Kidney (tissue), 14 donors: ENCODE measurements around the gene CPED1. TPM values are rescaled to one million over a fixed set of nuclear protein-coding genes. Genes with fewer than 3 reads are reported as not detected.

ENCODE experiments used
- DNase-seq, 5 donors: peaks; one replicate each; pipeline ENCODE4 v3.0.0-alpha.2; 2013 to 2020
- FAIRE-seq: peaks from 2 replicates; lab custom pipeline; 2012; peaks lifted over from hg19 to GRCh38; lab: Jason Lieb, UNC
- H3K27ac ChIP-seq, 2 donors: one replicate each; pipeline ENCODE4 v1.7.0; 2013; ENCODE audit warnings: low read depth in 2 of 2, low read length in 2 of 2, inconsistent platforms in 1 of 2
- H3K27me3 ChIP-seq: one replicate; pipeline ENCODE4 v1.7.1; 2013; ENCODE audit warnings: low read length, inconsistent platforms; ENCODE audit not compliant: control insufficient read depth, insufficient read depth
- H3K36me3 ChIP-seq, 3 donors: one replicate each; pipeline versions ENCODE4 v1.7.0 to v1.7.1; 2013; ENCODE audit warnings: low read length in 3 of 3, control low read depth in 1 of 3, inconsistent platforms in 1 of 3; ENCODE audit not compliant: insufficient read depth in 3 of 3, control insufficient read depth in 2 of 3
- H3K4me1 ChIP-seq, 3 donors: one replicate each; pipeline versions ENCODE4 v1.7.0 to v1.7.1; 2013; ENCODE audit warnings: low read length in 3 of 3, inconsistent platforms in 1 of 3, low read depth in 1 of 3; ENCODE audit not compliant: control insufficient read depth in 2 of 3, insufficient read depth in 2 of 3
- H3K4me3 ChIP-seq, 3 donors: one replicate each; pipeline versions ENCODE4 v1.7.0 to v1.8.1; 2013; ENCODE audit warnings: low read length in 3 of 3, control low read depth in 1 of 3, inconsistent platforms in 1 of 3
- H3K9ac ChIP-seq, 3 donors: one replicate each; pipeline versions ENCODE4 v1.7.0 to v1.7.1; 2013; ENCODE audit warnings: low read length in 3 of 3, control low read depth in 1 of 3, inconsistent platforms in 1 of 3
- H3K9me3 ChIP-seq, 3 donors: one replicate each; pipeline versions ENCODE4 v1.7.0 to v1.7.1; 2013; ENCODE audit warnings: low read length in 3 of 3, control low read depth in 1 of 3, inconsistent platforms in 1 of 3; ENCODE audit not compliant: control insufficient read depth in 2 of 3, insufficient read depth in 1 of 3
- intact Hi-C: fragments of 100-400 bp; cut with DNase I; formaldehyde crosslinking; loops from one replicate; pipeline ENCODE4 v1.11.1; 2022
- polyA plus RNA-seq: library from polyadenylated mRNA; stranded (reverse); fragments of 350-450 nt; fragmentation: Illumina TruSeq; extraction: RNeasy Lipid Tissue Mini Kit (QIAGEN cat#74804); gene quantifications from one replicate; pipeline ENCODE4 v1.2.3, GENCODE V29; 2014; ENCODE audit warnings: low read depth, low replicate concordance; ENCODE audit not compliant: insufficient read depth
- total RNA-seq: library from RNA; stranded (reverse); fragmentation: NEBNext Ultra II Directional; extraction: Animal tissue kit (Norgen Biotek cat#: 25700); gene quantifications from one replicate; pipeline ENCODE4 v1.2.1, GENCODE V29; 2021
- TF ChIP-seq, protein P1 (sequence below): IDR thresholded peaks from 3 replicates; pipeline ENCODE4 v1.5.1; 2012; ENCODE audit warnings: mild to moderate bottlenecking, moderate library complexity, borderline replicate concordance; ENCODE audit not compliant: insufficient read depth; ENCODE audit errors: extremely low read depth
- donor health status: control.
- donor health status: control.
- donor health status: control.
- donor health status: control.
- donor health status: control.
- donor health status: DM: yes; HTN: yes; CAD: no.
- donor health status: Normal renal cell carcinoma (clear cell type).

The CPED1 gene
- total and polyA plus RNA-seq, 2 donors from 2014 or later = 2.9 to 16.9 TPM

DNA sequence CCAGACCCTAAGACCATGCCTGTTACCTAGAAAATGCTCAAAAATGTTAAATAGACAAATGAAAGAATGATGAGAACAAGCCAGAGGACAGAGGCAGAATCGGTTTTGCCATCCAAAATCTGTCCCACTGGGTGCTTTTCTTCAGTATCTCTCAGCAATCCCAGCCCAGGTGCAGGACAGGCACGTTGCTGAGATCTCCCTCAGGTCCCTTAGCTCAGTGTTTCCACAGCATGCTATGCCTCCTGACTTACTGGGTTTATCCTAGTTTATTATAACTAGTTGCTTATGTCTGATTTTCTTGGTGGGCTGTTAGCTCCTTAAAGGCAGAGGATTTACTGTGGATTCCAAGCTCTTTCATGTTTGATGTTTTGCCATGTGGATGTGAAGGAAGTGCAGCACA is 20.3 kb downstream of the CPED1 start:
- no peak for DNase-seq
- TF ChIP-seq, protein P1, sequence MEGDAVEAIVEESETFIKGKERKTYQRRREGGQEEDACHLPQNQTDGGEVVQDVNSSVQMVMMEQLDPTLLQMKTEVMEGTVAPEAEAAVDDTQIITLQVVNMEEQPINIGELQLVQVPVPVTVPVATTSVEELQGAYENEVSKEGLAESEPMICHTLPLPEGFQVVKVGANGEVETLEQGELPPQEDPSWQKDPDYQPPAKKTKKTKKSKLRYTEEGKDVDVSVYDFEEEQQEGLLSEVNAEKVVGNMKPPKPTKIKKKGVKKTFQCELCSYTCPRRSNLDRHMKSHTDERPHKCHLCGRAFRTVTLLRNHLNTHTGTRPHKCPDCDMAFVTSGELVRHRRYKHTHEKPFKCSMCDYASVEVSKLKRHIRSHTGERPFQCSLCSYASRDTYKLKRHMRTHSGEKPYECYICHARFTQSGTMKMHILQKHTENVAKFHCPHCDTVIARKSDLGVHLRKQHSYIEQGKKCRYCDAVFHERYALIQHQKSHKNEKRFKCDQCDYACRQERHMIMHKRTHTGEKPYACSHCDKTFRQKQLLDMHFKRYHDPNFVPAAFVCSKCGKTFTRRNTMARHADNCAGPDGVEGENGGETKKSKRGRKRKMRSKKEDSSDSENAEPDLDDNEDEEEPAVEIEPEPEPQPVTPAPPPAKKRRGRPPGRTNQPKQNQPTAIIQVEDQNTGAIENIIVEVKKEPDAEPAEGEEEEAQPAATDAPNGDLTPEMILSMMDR = no peak
- no peaks in the 10 kb centered on the region for H3K36me3 ChIP-seq
- no peak overlapping the region for H3K4me3 ChIP-seq
- H3K4me1 ChIP-seq = no peaks in the 10 kb centered on the region
- no peak overlapping the region for H3K27ac ChIP-seq
- H3K9me3 ChIP-seq = no peaks in the 10 kb centered on the region
- FAIRE-seq = no peak
- no peaks in the 10 kb centered on the region for H3K27me3 ChIP-seq
- H3K9ac ChIP-seq = no peak overlapping the region
- intact Hi-C loops = no loop called here

DNA sequence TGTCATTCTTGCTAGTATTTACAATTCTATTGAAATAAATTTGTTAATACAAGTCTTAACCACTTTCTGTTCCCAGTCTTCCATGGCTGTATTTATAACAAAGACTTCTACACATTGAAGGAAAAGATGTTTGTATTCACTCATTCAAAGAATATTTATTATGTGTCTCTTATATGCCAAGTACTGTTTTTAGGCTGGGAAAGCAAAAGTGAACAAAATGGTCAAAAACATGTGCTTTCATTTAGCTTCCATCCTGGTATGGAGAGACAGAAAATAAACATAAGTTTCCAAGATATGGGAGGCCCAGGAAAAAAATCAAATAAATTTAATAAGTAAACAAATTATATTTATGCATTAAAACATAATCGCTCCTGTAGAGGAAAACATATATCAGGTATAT is 22.9 kb downstream of the CPED1 start:
- H3K9ac ChIP-seq = no peak overlapping the region
- H3K27ac ChIP-seq = no peak overlapping the region
- TF ChIP-seq, protein P1 = no peak
- H3K9me3 ChIP-seq = no peaks in the 10 kb centered on the region
- H3K4me3 ChIP-seq = no peak overlapping the region
- H3K36me3 ChIP-seq = no peaks in the 10 kb centered on the region
- FAIRE-seq (no peak), DNase-seq (no peak)
- H3K27me3 ChIP-seq = no peaks in the 10 kb centered on the region
- H3K4me1 ChIP-seq = no peaks in the 10 kb centered on the region
- intact Hi-C loops = no loop called here

DNA sequence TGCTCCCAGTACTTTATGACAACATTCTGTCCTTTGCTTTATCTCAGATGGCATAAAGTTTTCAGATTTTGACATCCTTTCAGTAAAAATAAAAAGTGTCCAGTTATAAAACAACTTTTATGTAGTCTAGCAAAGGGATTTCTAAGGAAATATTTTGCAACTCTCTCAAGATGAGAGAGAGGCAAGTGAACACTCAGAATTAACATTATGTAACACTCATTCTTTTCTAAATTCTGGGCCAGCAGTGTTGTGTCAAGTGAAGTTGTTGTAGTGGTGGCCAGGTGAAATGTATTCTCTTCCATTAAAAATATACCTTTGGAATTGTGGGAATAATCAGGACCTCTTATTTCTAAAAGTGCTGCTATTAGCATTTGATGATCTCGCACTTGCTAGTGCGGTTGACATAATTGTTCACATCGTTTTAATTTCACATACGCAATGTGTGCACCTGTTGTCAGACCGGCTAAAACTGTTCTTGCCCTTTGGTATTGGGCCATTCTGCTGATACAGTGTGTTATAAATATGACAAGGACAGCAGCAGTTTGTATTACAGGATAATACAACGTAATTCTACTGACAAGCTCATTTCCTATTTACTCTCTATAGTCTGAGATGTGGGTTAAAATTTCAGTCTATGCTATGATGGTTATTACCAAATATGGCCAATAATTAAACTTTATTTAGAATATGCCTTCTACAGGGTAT is 23.8 kb downstream of the CPED1 start:
- TF ChIP-seq, protein P1 = no peak
- H3K9me3 ChIP-seq = no peaks in the 10 kb centered on the region
- DNase-seq (no peak), FAIRE-seq (no peak)
- no peak overlapping the region for H3K4me3 ChIP-seq
- no peaks in the 10 kb centered on the region for H3K36me3 ChIP-seq
- H3K27me3 ChIP-seq = no peaks in the 10 kb centered on the region
- no peak overlapping the region for H3K27ac ChIP-seq
- H3K9ac ChIP-seq = no peak overlapping the region
- intact Hi-C loops = no loop called here
- H3K4me1 ChIP-seq = no peaks in the 10 kb centered on the region
